Aorta (tissue), 5 donors: Measurements from ENCODE around the gene FRMD5. TPM values are rescaled to one million over a fixed set of nuclear protein-coding genes. Genes with fewer than 3 reads are reported as not detected.

Experiments used
- ATAC-seq: fragments of 200-7000 bp; cut with Tn5 transposase; one replicate; pipeline ENCODE4 v1.9.1; 2022; ENCODE audit warnings: moderate library complexity; ENCODE audit not compliant: low FRiP score
- DNase-seq, 2 donors: peaks; one replicate each; pipeline ENCODE4 v3.0.0-alpha.2; 2020
- H3K27ac ChIP-seq, 2 donors: one replicate each; pipeline ENCODE4 v1.5.1; 2013; ENCODE audit warnings: low read length in 2 of 2, mild to moderate bottlenecking in 2 of 2, moderate library complexity in 2 of 2, control low read depth in 1 of 2, inconsistent platforms in 1 of 2, low read depth in 1 of 2
- H3K27me3 ChIP-seq, 2 donors: one replicate each; pipeline ENCODE4 v1.6.1; 2013; ENCODE audit warnings: control low read depth in 1 of 2, low read length in 1 of 2, mild to moderate bottlenecking in 1 of 2, moderate library complexity in 1 of 2; ENCODE audit not compliant: insufficient read depth in 2 of 2, control insufficient read depth in 1 of 2
- H3K36me3 ChIP-seq, 2 donors: one replicate each; pipeline ENCODE4 v1.6.1; 2013; ENCODE audit warnings: control low read depth in 1 of 2, low read length in 1 of 2, mild to moderate bottlenecking in 1 of 2; ENCODE audit not compliant: insufficient read depth in 2 of 2, control insufficient read depth in 1 of 2
- H3K4me1 ChIP-seq, 2 donors: one replicate each; pipeline ENCODE4 v1.6.1; 2013; ENCODE audit warnings: low read length in 2 of 2, control low read depth in 1 of 2, mild to moderate bottlenecking in 1 of 2, moderate library complexity in 1 of 2; ENCODE audit not compliant: insufficient read depth in 2 of 2, control insufficient read depth in 1 of 2
- H3K4me3 ChIP-seq, 2 donors: one replicate each; pipeline ENCODE4 v1.5.1; 2013; ENCODE audit warnings: low read length in 2 of 2, control low read depth in 1 of 2, mild to moderate bottlenecking in 1 of 2
- H3K9me3 ChIP-seq: one replicate; pipeline ENCODE4 v1.6.1; 2013; ENCODE audit warnings: mild to moderate bottlenecking, low read length; ENCODE audit not compliant: control insufficient read depth
- WGBS, 2 donors: extraction: QIAGEN DNeasy Blood & Tissue Kit; methylation state at CpG; one replicate each; pipeline ENCODE4 v1.1.7; 2013; 5-methylcytosine and 5-hydroxymethylcytosine counted together
- intact Hi-C, 2 donors: fragments of 100-400 bp; cut with DNase I; formaldehyde crosslinking; loops; one replicate each; pipeline versions ENCODE4 v1.14.2 to v1.15.0; 2022
- polyA plus RNA-seq, 2 donors: library from polyadenylated mRNA; stranded (reverse); fragments of 200-250 nt; gene quantifications; one replicate each; pipeline ENCODE4 v1.2.3, GENCODE V29; 2013
- total RNA-seq, 2 donors: library from RNA; stranded (reverse); fragmentation: NEBNext Ultra II Directional; extraction: Animal tissue kit (Norgen Biotek cat#: 25700); gene quantifications; one replicate each; pipeline ENCODE4 v1.2.1, GENCODE V29; 2021
- donor health status: healthy with polysubstance abuse.
- donor health status: Bipolar disorder and iron deficiency.
- donor health status: DM: no; HTN: no; CAD: no.
- donor health status: DM: no; HTN: no; CAD: no.
- donor health status: DM: yes; HTN: yes; CAD: no.

FRMD5 gene
- total and polyA plus RNA-seq, 4 donors, result 0.18 to 0.88 (median 0.58) TPM

- 76% methylated on average over 4 of the region's 4 CpGs for WGBS, 2 donors
- H3K9me3 ChIP-seq, result no peaks in the 10 kb centered on the region
- no peak overlapping the region for H3K27ac ChIP-seq
- no peak for DNase-seq
- no peak for ATAC-seq
- no peaks in the 10 kb centered on the region for H3K27me3 ChIP-seq
- H3K4me1 ChIP-seq, result no peaks in the 10 kb centered on the region
- no peak overlapping the region for H3K4me3 ChIP-seq
- intact Hi-C loops, result no loop called here
- no peaks in the 10 kb centered on the region for H3K36me3 ChIP-seq
Observed at GRCh38 chr15:43954181-43954621, 240.9 kb downstream of the FRMD5 start.

GRCh38 chr15:43953402-43953801, 241.7 kb downstream of the FRMD5 start:
- no peaks in the 10 kb centered on the region for H3K36me3 ChIP-seq
- H3K9me3 ChIP-seq, result no peaks in the 10 kb centered on the region
- no peak for DNase-seq
- intact Hi-C loops, result no loop called here
- no peak overlapping the region for H3K4me3 ChIP-seq
- 63 to 87% methylated on average over 1 of the region's 1 CpG for WGBS, 2 donors
- no peaks in the 10 kb centered on the region for H3K4me1 ChIP-seq
- no peak for ATAC-seq
- no peaks in the 10 kb centered on the region for H3K27me3 ChIP-seq
- H3K27ac ChIP-seq, result no peak overlapping the region

GRCh38 chr15:43950531-43950930, 244.5 kb downstream of the FRMD5 start:
- ATAC-seq (no peak), DNase-seq (no peak)
- Histone ChIP-seq H3K27me3 (no peaks in the 10 kb centered on the region), H3K27ac (no peak overlapping the region), H3K4me1 (no peaks in the 10 kb centered on the region), H3K36me3 (no peaks in the 10 kb centered on the region), H3K4me3 (no peak overlapping the region), H3K9me3 (no peaks in the 10 kb centered on the region)
- WGBS, 2 donors, result 86% methylated on average over 4 of the region's 4 CpGs
- intact Hi-C loops, result no loop called here

GRCh38 chr15:43948691-43949325, 246.3 kb downstream of the FRMD5 start:
- H3K4me1 ChIP-seq, result no peaks in the 10 kb centered on the region
- no peak for DNase-seq
- no peak for ATAC-seq
- no peaks in the 10 kb centered on the region for H3K9me3 ChIP-seq
- WGBS, 2 donors, result 96 to 97% methylated on average over 1 of the region's 1 CpG
- H3K4me3 ChIP-seq, result no peak overlapping the region
- no peaks in the 10 kb centered on the region for H3K27me3 ChIP-seq
- H3K36me3 ChIP-seq, result no peaks in the 10 kb centered on the region
- H3K27ac ChIP-seq, result no peak overlapping the region
- intact Hi-C loops, result no loop called here

GRCh38 chr15:43943511-43943910, 251.6 kb downstream of the FRMD5 start:
- no peaks in the 10 kb centered on the region for H3K4me1 ChIP-seq
- intact Hi-C loops, result no loop called here
- H3K4me3 ChIP-seq, result no peak overlapping the region
- ATAC-seq, result no peak
- no peak for DNase-seq
- no peak overlapping the region for H3K27ac ChIP-seq
- H3K9me3 ChIP-seq, result no peaks in the 10 kb centered on the region
- no peaks in the 10 kb centered on the region for H3K27me3 ChIP-seq
- no peaks in the 10 kb centered on the region for H3K36me3 ChIP-seq

- no peaks in the 10 kb centered on the region for H3K9me3 ChIP-seq
- 69 to 73% methylated on average over 1 of the region's 1 CpG for WGBS, 2 donors
- H3K27ac ChIP-seq, result no peak overlapping the region
- no peaks in the 10 kb centered on the region for H3K36me3 ChIP-seq
- H3K4me3 ChIP-seq, result no peak overlapping the region
- no peaks in the 10 kb centered on the region for H3K27me3 ChIP-seq
- intact Hi-C loops, result no loop called here
- ATAC-seq (no peak), DNase-seq (no peak)
- no peaks in the 10 kb centered on the region for H3K4me1 ChIP-seq
Observed at GRCh38 chr15:43942194-43942593, 252.9 kb downstream of the FRMD5 start.

- no peaks in the 10 kb centered on the region for H3K9me3 ChIP-seq
- H3K27me3 ChIP-seq, result no peaks in the 10 kb centered on the region
- no peak overlapping the region for H3K27ac ChIP-seq
- DNase-seq (no peak), ATAC-seq (no peak)
- H3K4me1 ChIP-seq, result no peaks in the 10 kb centered on the region
- H3K4me3 ChIP-seq, result no peak overlapping the region
- no peaks in the 10 kb centered on the region for H3K36me3 ChIP-seq
- WGBS, 2 donors, result 78 to 85% methylated on average over 3 of the region's 3 CpGs
- intact Hi-C loops, result no loop called here
Observed at GRCh38 chr15:43941555-43941954, 253.5 kb downstream of the FRMD5 start.

GRCh38 chr15:43941071-43941470, 254.0 kb downstream of the FRMD5 start:
- WGBS, 2 donors, result 84 to 89% methylated on average over 4 of the region's 4 CpGs
- Histone ChIP-seq H3K9me3 (no peaks in the 10 kb centered on the region), H3K36me3 (no peaks in the 10 kb centered on the region), H3K4me1 (no peaks in the 10 kb centered on the region), H3K27me3 (no peaks in the 10 kb centered on the region), H3K4me3 (no peak overlapping the region), H3K27ac (no peak overlapping the region)
- ATAC-seq, result no peak
- intact Hi-C loops, result no loop called here
- no peak for DNase-seq

GRCh38 chr15:43939070-43939469, 256.0 kb downstream of the FRMD5 start:
- no peak for ATAC-seq
- H3K9me3 ChIP-seq, result no peaks in the 10 kb centered on the region
- no peak overlapping the region for H3K4me3 ChIP-seq
- whole genome bisulfite sequencing, 2 donors, result 84% methylated on average over 3 of the region's 3 CpGs
- no peaks in the 10 kb centered on the region for H3K36me3 ChIP-seq
- no peak overlapping the region for H3K27ac ChIP-seq
- no peak for DNase-seq
- no peaks in the 10 kb centered on the region for H3K27me3 ChIP-seq
- no peaks in the 10 kb centered on the region for H3K4me1 ChIP-seq
- intact Hi-C loops, result no loop called here
